GM19468 (cell line): ENCODE measurements around the gene P2RY13.

ENCODE experiments used
- ATAC-seq: cut with Tn5 transposase; IDR thresholded peaks from one replicate; pipeline ENCODE4 v1.9.1; 2021; ENCODE audit warnings: mild to moderate bottlenecking, moderate library complexity, moderate number of reproducible peaks; ENCODE audit not compliant: unreplicated experiment; ENCODE audit errors: extremely low read depth

P2RY13 gene

DNA sequence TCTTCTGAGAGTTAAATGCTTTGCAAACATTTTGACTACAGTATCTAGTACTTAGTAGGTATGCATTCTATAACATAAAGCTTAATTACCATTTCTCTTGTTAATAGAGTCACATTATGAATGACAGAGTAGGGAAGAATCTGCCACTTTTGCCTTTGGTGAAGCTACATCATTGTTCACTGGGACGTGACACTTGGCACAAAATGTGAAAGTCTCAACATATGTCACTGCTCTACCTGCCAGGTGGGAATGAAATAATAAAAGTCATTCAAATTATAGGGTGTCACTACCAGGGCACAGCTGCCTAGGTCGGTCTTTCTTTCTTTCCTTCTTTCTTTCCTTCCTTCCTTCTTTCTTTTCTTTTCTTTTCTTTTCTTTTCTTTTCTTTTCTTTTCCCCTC is 30.3 kb downstream of the P2RY13 start:
- ATAC-seq, result no peak

DNA sequence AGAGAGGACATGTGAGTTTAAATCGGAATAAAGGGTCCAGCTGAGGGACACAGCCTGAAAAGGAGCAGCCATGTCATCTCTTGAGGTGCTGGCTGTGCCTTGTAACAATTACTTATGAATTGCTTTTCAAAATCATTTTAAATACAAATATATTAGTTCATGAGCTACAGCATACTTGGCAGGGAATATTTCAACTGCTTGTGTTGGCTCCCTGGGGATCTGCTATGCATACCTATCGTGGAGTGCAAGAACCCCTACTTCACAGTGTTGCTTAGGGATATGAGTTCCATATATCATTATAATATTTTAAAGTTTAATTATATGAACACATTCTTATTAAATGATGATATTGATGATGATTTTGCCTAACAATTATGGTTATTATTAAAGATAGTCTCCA is 31.9 kb downstream of the P2RY13 start:
- ATAC-seq, result no peak

DNA sequence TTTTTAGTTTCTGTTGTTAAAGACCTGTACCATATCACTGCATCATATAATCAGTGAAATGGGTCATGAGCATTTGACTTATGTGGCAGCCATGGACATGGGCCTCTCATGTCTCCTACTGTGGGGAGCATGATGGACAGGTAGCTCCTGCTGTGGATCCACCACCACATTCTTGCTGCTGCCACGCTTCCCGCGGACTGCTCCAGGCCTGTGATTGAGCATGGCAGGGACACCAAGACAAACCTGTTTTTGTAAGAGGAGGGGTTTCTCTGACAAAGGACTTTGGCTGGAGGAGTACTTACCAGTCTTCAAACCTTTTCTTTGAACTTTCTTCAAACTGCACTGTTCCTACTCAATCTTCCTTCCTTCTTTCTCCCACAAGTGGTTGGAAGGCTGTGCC is 33.1 kb downstream of the P2RY13 start:
- ATAC-seq, result no peak

DNA sequence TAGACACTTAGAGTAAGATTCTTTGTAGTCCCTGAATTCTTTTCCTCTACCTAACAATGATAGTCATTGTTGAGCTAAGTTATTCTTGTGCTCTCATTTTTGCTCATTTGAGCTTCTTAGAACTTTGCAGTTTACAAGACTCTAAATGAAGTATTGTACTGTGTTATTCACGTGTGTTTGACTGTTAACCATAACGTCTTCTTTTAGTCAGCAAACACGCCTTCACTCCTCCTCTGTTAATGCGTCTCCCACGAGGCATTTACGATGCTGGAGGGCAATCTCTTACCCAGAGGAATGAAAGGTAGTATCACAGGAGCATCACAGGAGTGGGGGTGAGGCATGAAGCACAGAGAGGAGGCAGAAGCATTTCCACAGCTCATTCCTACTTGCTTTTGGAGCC is 36.2 kb downstream of the P2RY13 start:
- no peak for ATAC-seq

DNA sequence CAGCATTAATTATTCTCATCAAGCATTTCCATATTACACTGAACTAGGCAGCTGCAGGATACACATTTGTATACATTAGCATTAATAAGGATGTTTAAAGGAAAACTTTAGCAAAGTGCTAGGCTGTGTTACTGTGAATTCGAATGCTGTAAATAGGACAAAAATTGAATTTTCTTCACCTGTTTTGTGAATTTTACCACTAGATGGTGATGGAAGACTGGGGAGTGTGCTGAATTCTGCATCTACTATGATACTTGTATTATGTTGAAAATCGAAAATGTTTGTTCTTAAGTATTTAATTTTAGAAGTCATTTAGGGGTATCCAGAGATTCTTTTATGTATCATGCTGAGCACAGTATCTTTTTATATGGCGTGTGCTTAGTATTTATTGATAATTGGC is 38.7 kb downstream of the P2RY13 start:
- no peak for ATAC-seq

DNA sequence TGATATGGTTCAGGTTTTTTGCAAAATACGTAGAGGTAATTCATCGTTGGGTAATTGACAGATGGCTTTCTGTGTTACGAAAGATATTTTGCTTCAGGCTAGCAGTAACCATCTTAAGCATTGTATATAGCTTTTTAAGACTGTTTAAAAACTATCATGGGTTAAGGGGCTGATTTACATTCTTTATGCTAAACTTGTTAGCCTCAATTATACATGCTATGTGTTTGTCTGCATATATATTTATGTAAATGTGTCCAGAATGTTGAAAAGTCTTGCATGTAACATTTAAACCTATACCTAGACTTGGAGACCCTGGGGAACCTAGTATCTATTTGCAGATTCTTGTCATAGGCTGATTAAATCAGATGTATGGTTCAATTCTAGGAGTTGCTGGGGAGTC is 39.9 kb downstream of the P2RY13 start:
- no peak for ATAC-seq

DNA sequence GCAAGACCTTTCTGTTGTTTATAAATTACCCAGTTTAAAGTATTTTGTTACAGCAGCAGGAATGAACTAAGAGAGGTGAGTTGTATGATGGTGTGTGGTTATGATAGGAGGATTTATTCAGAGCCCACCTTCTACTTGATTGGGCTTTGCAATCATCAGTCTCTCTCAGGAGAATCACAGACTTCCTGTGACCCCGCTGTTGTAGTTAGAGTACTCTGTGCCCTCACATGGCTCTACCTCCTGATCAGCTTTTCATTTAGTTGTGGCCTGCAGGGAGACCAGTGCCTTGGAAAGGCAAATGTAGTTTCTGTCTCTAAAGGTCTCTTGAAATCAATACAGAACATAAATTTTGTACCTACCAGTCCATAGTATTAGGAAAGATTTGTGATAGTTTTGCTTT is 43.4 kb downstream of the P2RY13 start:
- ATAC-seq, result no peak

DNA sequence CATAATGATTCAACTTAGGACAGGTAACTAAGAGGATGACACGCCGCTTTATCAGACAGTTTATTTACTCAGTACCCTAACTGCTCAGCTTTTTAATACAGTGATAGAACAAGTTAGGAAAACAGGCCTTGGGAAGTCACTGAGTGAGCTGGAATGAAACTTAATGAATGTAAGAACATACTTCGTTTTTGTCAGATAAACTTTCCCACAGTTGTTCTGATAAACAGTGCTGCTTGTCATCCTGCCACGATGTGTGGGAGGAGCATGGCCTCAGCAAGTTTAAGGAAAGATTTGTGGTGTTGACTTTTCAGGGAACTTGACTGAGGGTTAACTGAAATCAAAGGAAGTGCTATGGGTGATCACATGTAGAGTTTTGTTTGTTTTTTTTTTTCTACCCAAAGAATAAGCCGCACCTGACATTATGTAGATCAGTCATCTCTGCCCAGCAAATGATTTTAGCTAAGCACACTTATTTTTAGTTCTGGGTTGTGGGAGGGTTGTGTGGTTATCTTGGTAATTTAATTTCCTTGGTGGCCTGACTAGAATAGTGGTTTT is 45.4 kb downstream of the P2RY13 start:
- no peak for ATAC-seq

DNA sequence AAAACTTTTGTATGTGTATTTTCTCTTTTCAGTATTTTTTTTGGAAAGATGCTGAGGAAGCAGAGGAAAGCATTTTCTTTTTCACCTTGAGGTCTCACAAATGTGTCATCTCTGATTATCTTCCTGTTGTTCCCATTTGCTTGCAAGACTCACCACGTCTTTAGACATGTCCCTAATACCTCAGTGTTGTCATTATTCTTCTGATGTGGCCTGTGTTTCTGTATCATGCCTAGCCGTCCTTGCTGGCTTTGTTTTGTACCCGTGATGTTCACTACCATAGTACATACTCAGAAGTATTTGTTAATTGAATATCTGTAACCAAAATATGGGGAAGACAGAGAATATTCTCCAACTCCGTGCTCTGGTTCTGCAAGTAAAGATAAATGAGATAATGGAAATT is 46.0 kb downstream of the P2RY13 start:
- no peak for ATAC-seq

DNA sequence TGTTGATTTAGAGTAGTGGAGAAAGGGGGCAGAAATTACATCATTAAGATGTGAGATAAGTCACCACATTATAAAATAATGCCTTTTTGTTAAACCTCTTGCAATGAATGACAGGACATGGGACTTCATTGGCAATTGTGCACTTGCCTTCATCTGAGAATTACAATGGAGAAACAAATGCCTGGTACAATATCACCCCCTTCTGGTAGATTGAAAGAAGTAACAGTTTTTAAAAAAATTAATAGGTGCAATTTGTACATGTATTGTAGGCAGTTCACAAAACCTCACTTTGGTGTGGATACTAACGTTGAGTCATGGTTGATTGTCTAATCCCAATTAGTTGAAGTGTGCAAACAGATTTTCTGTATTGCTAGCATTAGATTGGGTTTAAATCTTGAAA is 46.4 kb downstream of the P2RY13 start:
- ATAC-seq, result no peak

DNA sequence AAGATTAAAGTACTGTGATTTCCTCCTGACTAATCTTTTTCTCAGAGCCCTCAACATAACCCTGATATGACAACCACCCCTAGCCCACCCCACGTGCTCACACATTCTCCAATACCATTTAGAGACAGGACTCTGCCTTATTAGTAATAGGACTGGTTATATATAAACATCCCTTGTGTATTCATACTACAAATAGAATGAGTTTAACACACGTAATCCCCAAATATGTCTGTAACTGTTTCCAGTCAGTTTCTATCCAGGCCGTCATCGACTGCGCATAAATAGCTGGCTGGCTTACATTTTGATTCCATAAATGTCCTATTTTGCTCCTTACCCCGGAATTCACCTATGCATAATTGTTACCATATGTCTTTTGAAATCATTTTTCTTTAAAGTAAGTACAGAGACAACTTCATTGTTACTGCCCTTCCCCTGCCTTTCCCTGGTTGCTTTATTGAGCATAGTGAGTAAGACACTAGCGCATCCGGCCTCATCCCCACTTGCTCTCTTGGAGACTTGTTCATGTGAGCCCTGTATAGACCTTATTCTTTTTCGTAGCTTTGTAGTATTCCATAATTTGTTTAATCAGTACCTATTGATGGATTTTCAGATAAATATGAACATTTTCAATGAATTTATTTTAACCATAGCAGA is 47.6 kb downstream of the P2RY13 start:
- ATAC-seq, result no peak

DNA sequence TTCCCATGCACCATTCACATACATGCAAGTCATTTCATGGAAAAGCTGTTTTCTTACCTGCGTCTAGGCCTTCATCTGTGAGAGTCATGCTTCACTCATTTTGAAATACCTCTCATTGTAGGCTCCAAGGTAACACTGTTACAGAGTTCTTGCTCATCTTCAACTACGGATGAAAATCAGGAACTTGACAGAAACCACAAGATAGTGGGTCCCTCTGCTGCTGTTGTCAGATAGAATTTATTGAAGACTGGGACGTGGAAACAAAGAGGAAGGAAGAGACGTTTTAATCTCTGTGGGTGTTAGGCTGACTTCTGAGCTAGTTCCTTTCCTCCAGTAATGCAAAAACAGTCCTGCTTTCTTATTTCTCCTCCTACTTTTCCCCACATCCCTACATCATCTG is 51.1 kb downstream of the P2RY13 start, which contains the start of gene P2RY14:
P2RY14 (minus strand) TSS at position 313 of the 400 bp plus-strand sequence. CDS start 64,226 bp downstream, outside the sequence.
- no peak for ATAC-seq

DNA sequence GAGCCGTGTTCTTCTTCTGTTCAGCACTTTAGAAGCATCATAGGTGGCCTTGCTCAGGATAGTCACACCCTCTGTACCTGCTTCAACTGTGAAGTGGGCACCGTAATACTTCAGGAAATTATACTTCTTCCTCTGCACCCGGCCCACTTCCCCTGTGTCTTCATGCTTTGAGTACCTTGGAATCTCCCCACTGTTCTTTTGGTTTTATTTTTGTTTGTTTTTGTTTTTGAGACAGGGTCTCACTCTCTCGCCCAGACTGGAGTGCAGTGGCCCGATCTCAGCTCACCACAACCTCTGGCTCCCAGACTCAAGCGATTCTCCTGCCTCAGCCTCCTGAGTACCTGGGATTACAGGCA is 52.7 kb downstream of the P2RY13 start:
- ATAC-seq, result no peak
